IPS-20b (cell line): ENCODE results near the gene CFAP77.

ENCODE experiments used
- H3K27ac ChIP-seq: one replicate; pipeline ENCODE4 v1.5.1; 2013; ENCODE audit warnings: low read length
- H3K27me3 ChIP-seq: 2 replicates; pipeline ENCODE4 v1.6.1; 2013; ENCODE audit warnings: mild to moderate bottlenecking, low read length, inconsistent platforms; ENCODE audit not compliant: insufficient read depth
- H3K36me3 ChIP-seq: 2 replicates; pipeline ENCODE4 v1.6.1; 2013; ENCODE audit warnings: low read depth, mild to moderate bottlenecking, inconsistent platforms, low read length, moderate library complexity; ENCODE audit not compliant: insufficient read depth
- H3K4me1 ChIP-seq: 2 replicates; pipeline ENCODE4 v1.6.1; 2013; ENCODE audit warnings: mild to moderate bottlenecking, control low read depth, inconsistent platforms, low read length, moderate library complexity; ENCODE audit not compliant: insufficient read depth
- H3K4me3 ChIP-seq: 2 replicates; pipeline ENCODE4 v1.5.1; 2013; ENCODE audit warnings: mild to moderate bottlenecking, low read length, inconsistent platforms
- H3K9ac ChIP-seq: 2 replicates; pipeline ENCODE4 v1.6.1; 2013; ENCODE audit warnings: low read depth, mild to moderate bottlenecking, inconsistent platforms, low read length, moderate library complexity
- H3K9me3 ChIP-seq: 2 replicates; pipeline ENCODE4 v1.6.1; 2013; ENCODE audit warnings: mild to moderate bottlenecking, low read depth, low read length, inconsistent platforms; ENCODE audit not compliant: insufficient read depth

Gene CFAP77

DNA sequence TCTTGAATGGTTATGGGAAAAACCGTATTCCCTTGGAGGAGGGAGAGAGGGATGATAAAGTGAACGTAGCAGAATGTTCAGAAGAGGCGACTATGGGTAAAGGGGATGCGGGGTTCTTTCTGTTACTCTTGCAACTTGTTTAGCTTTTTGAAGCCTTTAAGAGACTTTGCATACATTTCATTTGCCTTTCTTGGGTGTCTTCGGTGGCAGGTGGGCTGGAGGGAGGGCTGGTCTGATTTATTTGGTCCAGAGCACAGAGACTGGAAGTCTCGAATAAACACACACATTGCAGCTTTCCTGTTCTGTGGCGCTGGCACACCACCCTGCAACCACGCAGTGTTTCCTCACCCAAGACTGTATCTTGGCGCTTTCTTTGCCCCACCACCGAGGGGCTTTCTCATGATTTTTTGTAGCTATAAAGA, 26.5 kb upstream of the CFAP77 start:
- H3K4me3 ChIP-seq: no peak overlapping the region
- H3K4me1 ChIP-seq: no peaks in the 10 kb centered on the region
- peaks cover 83% of the 10 kb centered on the region for H3K36me3 ChIP-seq
- H3K9ac ChIP-seq: no peak overlapping the region
- no peaks in the 10 kb centered on the region for H3K27me3 ChIP-seq
- H3K9me3 ChIP-seq: no peaks in the 10 kb centered on the region
- H3K27ac ChIP-seq: no peak overlapping the region

- H3K9ac ChIP-seq: no peak overlapping the region
- no peak overlapping the region for H3K27ac ChIP-seq
- no peaks in the 10 kb centered on the region for H3K4me1 ChIP-seq
- H3K4me3 ChIP-seq: no peak overlapping the region
- H3K36me3 ChIP-seq: peaks cover 83% of the 10 kb centered on the region
- no peaks in the 10 kb centered on the region for H3K27me3 ChIP-seq
- H3K9me3 ChIP-seq: no peaks in the 10 kb centered on the region
Observed at GRCh38 chr9:132384376-132384775, 25.6 kb upstream of the CFAP77 start.

DNA sequence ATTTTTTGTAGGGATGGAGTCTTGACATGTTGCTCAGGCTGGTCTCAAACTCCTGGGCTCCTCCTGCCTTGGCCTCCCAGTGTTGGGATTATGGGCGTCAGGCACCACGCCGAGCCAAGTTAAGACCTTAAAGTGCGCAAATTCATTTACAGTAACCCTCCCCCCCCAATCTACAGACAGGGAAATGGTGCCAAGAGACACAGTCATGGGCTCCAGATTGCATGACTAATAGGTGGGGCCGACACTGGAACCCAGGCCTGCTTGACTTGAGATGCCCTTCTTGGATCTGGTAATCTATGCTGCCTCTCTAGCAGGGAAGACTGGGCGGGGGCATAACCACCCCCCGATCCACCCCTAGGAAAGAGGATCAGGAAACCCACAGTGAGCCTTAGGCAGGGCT, 22.9 kb upstream of the CFAP77 start:
- Histone ChIP-seq H3K36me3 (peaks cover 94% of the 10 kb centered on the region), H3K9ac (no peak overlapping the region), H3K27me3 (no peaks in the 10 kb centered on the region), H3K27ac (no peak overlapping the region), H3K4me1 (no peaks in the 10 kb centered on the region), H3K4me3 (no peak overlapping the region), H3K9me3 (no peaks in the 10 kb centered on the region)

DNA sequence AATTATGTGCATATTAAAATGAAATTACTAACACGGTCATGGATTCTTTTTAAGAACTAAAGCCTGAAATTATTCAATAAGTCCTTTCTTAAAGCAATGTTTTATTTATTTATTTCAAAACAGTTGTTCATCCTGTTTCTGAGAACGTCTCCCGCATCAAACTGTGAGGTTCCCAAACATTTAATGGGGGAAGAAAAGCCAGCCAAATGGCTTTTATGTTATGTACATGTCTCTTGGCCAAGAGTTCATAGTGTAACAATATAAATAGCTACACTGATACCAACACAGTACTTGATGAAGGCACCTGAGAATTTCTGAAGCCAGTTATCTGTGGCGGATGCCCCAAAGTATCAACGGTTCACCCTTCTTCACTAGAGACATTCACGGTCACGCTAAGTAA, 19.0 kb upstream of the CFAP77 start:
- H3K4me1 ChIP-seq: no peaks in the 10 kb centered on the region
- H3K36me3 ChIP-seq: peaks cover 98% of the 10 kb centered on the region
- no peaks in the 10 kb centered on the region for H3K9me3 ChIP-seq
- no peak overlapping the region for H3K4me3 ChIP-seq
- H3K27ac ChIP-seq: no peak overlapping the region
- no peak overlapping the region for H3K9ac ChIP-seq
- no peaks in the 10 kb centered on the region for H3K27me3 ChIP-seq

GRCh38 chr9:132391449-132391848, 18.6 kb upstream of the CFAP77 start:
- no peaks in the 10 kb centered on the region for H3K4me1 ChIP-seq
- H3K4me3 ChIP-seq: no peak overlapping the region
- peaks cover 98% of the 10 kb centered on the region for H3K36me3 ChIP-seq
- H3K27ac ChIP-seq: no peak overlapping the region
- H3K27me3 ChIP-seq: no peaks in the 10 kb centered on the region
- no peak overlapping the region for H3K9ac ChIP-seq
- H3K9me3 ChIP-seq: no peaks in the 10 kb centered on the region

- Histone ChIP-seq H3K9ac (no peak overlapping the region), H3K9me3 (no peaks in the 10 kb centered on the region), H3K4me1 (no peaks in the 10 kb centered on the region), H3K27ac (no peak overlapping the region), H3K27me3 (no peaks in the 10 kb centered on the region), H3K36me3 (peaks cover 97% of the 10 kb centered on the region), H3K4me3 (no peak overlapping the region)
Observed at GRCh38 chr9:132395560-132395959, 14.5 kb upstream of the CFAP77 start.

DNA sequence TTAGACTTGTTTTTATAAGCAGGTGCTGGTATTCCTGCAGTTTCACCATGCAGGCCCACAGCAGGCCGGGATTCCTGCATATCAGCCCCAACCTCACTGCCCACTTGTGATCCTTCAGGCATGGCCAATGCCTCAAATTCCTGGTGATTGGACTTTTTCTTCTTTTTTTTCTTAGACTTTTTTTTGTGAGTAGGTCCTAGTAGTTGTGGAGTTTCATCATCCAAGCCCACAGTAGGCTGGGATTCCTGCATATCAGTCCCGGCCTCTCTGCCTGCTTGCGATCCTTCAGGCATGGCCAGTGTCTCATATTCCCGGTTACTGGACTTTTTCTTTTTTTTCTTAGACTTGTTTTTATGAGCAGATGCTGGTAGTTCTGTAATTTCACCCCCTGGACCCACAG, 8.2 kb upstream of the CFAP77 start:
- no peak overlapping the region for H3K9ac ChIP-seq

GRCh38 chr9:132404228-132404881, 5.7 kb upstream of the CFAP77 start:
- Histone ChIP-seq H3K4me3 (no peak overlapping the region), H3K27me3 (peaks cover 16% of the 10 kb centered on the region), H3K9me3 (no peaks in the 10 kb centered on the region), H3K27ac (no peak overlapping the region), H3K4me1 (peaks cover 12% of the 10 kb centered on the region), H3K9ac (no peak overlapping the region), H3K36me3 (peaks cover 51% of the 10 kb centered on the region)

More for the DNA sequence above, 8.2 kb upstream of the CFAP77 start:
- Histone ChIP-seq H3K36me3 (peaks cover 76% of the 10 kb centered on the region), H3K9me3 (no peaks in the 10 kb centered on the region), H3K4me1 (peaks cover 7% of the 10 kb centered on the region), H3K27me3 (no peaks in the 10 kb centered on the region), H3K4me3 (no peak overlapping the region), H3K27ac (no peak overlapping the region)

GRCh38 chr9:132406554-132407122, 3.4 kb upstream of the CFAP77 start, which contains the start of gene TTF1:
Gene TTF1, minus strand, starts transcription at chr9:132406840. Its CDS starts 4,019 bp downstream, at chr9:132402821.
- Histone ChIP-seq H3K9ac (peak within 1 kb of the TSS; percentile 85), H3K9me3 (no peaks in the 10 kb centered on the region), H3K27ac (no peak within 1 kb of the TSS), H3K27me3 (peaks cover 36% of the 10 kb centered on the region), H3K36me3 (peaks cover 30% of the 10 kb centered on the region), H3K4me3 (peak within 1 kb of the TSS; percentile 92), H3K4me1 (peaks cover 12% of the 10 kb centered on the region)

DNA sequence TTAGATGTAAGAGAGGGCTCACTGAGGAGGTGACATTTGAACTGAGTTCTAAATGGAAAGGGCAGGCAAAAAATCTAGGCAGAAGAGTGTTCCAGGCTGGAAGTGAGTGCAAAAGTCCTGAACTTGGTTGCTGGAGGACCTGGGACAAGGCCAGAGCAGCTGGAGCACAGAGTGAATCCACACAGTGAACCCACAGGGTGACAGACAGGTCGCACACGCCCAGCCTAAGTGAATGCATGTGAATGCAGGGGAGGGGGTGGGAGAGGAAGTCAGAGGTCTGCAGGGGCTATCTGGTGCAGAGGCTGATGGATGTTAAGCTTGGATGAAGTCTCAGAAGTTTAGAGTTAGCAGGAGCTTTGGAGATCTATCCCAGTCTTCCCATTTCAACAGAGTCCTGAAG, 2.8 kb upstream of the CFAP77 start:
- Histone ChIP-seq H3K27ac (no peak overlapping the region), H3K4me1 (peaks cover 11% of the 10 kb centered on the region), H3K36me3 (peaks cover 25% of the 10 kb centered on the region), H3K27me3 (peaks cover 41% of the 10 kb centered on the region), H3K9ac (no peak overlapping the region), H3K9me3 (no peaks in the 10 kb centered on the region), H3K4me3 (peak overlapping the region; percentile 92)

DNA sequence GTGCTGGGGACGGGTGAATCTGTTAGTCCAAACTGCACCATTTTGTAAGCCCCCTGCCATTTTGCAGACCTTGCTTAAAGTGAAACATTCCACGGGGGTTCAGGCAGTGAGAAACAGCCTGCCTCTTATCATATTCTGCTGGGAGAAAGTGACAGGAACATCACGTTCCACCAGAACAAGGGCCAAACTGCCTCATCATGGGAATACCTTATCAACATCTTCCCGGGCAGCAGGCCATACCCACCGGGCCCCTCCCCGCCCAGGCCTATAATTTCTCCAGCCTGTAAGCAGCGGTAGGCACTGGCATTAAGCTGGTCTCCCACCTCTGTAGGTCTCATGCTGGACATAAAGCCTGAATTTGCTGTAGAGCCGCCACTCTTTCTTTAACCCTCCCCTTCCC, 1.5 kb upstream of the CFAP77 start:
- Histone ChIP-seq H3K9me3 (no peaks in the 10 kb centered on the region), H3K4me3 (no peak overlapping the region), H3K4me1 (peaks cover 9% of the 10 kb centered on the region), H3K27ac (no peak overlapping the region), H3K9ac (no peak overlapping the region), H3K36me3 (peaks cover 11% of the 10 kb centered on the region), H3K27me3 (peaks cover 49% of the 10 kb centered on the region)

- Histone ChIP-seq H3K4me3 (peak overlapping the region; percentile 39), H3K27me3 (peaks cover 69% of the 10 kb centered on the region), H3K9me3 (no peaks in the 10 kb centered on the region)
Observed at GRCh38 chr9:132410642-132411041, 631 bp downstream of the CFAP77 start.

More at GRCh38 chr9:132410642-132411041, 631 bp downstream of the CFAP77 start:
- Histone ChIP-seq H3K36me3 (no peaks in the 10 kb centered on the region), H3K9ac (no peak overlapping the region), H3K4me1 (peaks cover 8% of the 10 kb centered on the region), H3K27ac (no peak overlapping the region)
